ENCODE results near the gene EPHA3.

DNA sequence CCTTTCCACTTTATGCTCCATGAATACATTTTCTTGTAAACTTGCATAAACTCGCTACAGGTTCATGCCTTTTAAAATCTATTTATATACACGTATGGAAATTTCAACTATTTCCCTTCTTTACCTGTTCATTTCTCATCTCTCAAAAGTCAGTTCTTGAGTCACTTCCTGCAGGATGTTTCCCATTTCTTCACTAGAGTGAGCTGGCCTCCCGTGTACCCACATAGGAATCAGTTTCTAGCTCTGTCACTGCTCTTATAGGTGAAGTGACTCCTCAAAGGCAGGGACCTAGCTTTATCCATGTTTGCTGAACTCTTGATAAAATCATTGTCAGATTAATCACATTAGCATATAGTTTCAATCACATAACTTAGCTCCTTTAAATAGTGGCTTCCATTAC lies 259.7 kb downstream of the EPHA3 start:
- TF ChIP-seq POLR2A (IDR thresholded peaks at IDR 0.05; ENCODE audit: low read length) (no peak), GATA1 (IDR thresholded peaks at IDR 0.05; ENCODE audit: low read depth, low read length) (no peak)

All from erythroblast (primary cell).